GM12892 (cell line): ENCODE data around the gene SERTAD3. TPM values are rescaled to one million over a fixed set of nuclear protein-coding genes. Genes with fewer than 3 reads are reported as not detected.
"Not testable (repeated sequence)": the region's sequence is repeated elsewhere in the genome, so short reads cannot be mapped to it uniquely, and the experiment has no call there.

Source experiments
- DNase-seq: peaks from one replicate; pipeline ENCODE4 v3.0.0; 2011; ENCODE audit not compliant: insufficient read length
- FAIRE-seq: peaks from 2 replicates; lab custom pipeline; 2011; peaks lifted over from hg19 to GRCh38; lab: Jason Lieb, UNC
- POLR2A ChIP-seq: IDR thresholded peaks from 2 replicates; pipeline ENCODE4 v1.6.1; 2011; ENCODE audit warnings: low read depth, low read length, control low read depth
- POLR2AphosphoS5 ChIP-seq: IDR thresholded peaks from 2 replicates; pipeline ENCODE4 v1.6.1; 2011; ENCODE audit warnings: low read depth, low read length, control low read depth
- TAF1 ChIP-seq: IDR thresholded peaks from 2 replicates; pipeline ENCODE4 v1.6.1; 2011; ENCODE audit warnings: low read depth, mild to moderate bottlenecking, control low read depth, low read length, borderline replicate concordance
- polyA plus RNA-seq: library from polyadenylated mRNA; unstranded; fragments of >200 nt; gene quantifications from one replicate; pipeline ENCODE4 v1.2.1, GENCODE V29; 2012; ENCODE audit warnings: missing spikeins, inconsistent platforms; ENCODE audit not compliant: missing spikeins

Gene SERTAD3
- polyA plus RNA-seq: 13.0 TPM

GRCh38 chr19:40444000-40444824 lies at the start of gene SERTAD3:
SERTAD3 (minus strand) TSS chr19:40444335; CDS start chr19:40442080, 2,255 bp downstream.
- TF ChIP-seq POLR2AphosphoS5: peak; percentile 77
- 0 out of 2 replicates have a peak, but pooled peaks have one; percentile 30 for TF ChIP-seq TAF1
- TF ChIP-seq POLR2A: peak; percentile 89
- FAIRE-seq: peak; percentile 94
- peak; percentile 97 for DNase-seq

DNA sequence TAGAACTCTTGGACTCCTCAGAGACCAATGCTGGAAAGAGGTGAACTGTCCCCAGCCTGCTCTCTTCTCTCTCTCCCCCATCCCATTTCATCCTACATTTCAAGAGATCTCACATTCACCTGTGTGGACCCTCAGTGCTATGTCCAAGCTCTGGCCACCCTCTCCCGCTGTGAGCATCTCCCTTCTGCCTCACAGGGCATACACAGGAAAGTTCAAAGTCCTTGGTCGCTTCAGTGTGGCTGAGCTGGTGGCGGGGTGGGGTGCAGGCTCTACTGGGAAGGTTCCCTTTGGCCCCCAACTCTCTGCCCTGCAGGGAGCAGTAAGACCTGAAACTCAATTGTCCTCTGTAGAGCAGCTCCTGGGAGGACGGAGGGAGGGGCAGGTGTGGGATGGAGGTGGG lies 49.6 kb upstream of the SERTAD3 start:
- no peak for DNase-seq
- no peak for FAIRE-seq
- TF ChIP-seq POLR2AphosphoS5 (no peak), TAF1 (no peak), POLR2A (no peak)

DNA sequence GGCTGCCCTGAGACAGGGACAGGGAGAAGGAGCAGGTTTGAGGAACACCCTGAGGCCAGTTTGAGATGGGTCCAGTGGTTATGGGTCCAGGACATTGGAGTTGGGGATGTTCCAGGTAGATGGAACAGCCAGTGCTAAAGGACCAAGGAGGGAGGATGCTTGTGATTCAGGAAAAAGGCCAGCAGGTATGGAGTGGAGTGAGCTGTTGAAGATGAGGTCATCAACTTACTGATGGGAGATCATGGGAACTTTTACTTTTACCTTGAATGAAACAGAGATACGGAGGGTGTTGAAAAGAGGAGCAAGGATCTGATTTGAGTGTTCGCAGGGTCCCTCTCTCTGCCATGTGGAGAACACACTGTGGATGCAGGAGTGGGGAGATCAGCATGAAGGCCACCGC lies 48.1 kb upstream of the SERTAD3 start:
- TF ChIP-seq POLR2A (no peak), TAF1 (no peak), POLR2AphosphoS5 (no peak)
- FAIRE-seq (no peak), DNase-seq (no peak)

GRCh38 chr19:40489882-40490230 lies 45.7 kb upstream of the SERTAD3 start:
- FAIRE-seq (no peak), DNase-seq (no peak)
- no peak for TF ChIP-seq POLR2AphosphoS5
- no peak for TF ChIP-seq TAF1
- TF ChIP-seq POLR2A: no peak

- DNase-seq (no peak), FAIRE-seq (no peak)
- TF ChIP-seq POLR2A (no peak), TAF1 (no peak), POLR2AphosphoS5 (no peak)
These were observed 41.9 kb upstream of the SERTAD3 start for GRCh38 chr19:40486017-40486416.

DNA sequence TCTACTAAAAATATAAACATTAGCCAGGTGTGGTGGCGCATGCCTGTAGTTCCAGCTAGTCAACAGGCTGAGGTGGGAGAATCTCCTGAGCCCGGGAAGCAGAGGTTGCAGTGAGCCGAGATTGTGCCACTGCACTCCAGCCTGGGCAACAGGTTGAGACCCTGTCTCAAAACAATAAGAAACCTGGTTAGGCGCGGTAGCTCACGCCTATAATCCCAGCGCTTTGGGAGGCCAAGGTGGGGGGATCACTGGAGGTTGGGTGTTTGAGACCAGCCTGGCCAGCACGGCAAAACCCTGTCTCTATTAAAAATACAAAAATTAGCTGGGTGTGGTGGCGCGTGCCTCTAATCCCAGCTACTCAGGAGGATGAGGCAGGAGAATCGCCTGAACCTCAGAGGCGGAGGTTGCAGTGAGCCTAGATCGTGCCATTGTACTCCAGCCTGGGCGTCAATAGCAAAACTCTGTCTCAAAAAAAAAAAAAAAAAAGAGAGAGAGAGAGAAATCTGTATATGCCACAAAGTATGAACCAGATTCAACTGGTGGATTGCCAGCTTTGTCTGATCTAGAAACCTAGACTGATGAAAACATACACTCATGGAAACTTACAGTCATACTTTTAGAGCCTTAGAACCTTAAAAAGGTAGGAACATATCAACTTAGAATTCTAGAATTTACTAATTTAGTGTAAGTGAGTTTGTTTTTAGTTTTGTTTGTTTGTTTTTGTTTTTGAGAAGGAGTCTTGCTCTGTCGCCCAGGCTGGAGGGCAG lies 31.9 kb upstream of the SERTAD3 start:
- not testable (repeated sequence) for DNase-seq, FAIRE-seq

- FAIRE-seq (no peak), DNase-seq (no peak)
- TF ChIP-seq POLR2AphosphoS5: no peak
- no peak for TF ChIP-seq TAF1
- no peak for TF ChIP-seq POLR2A
These were observed 30.6 kb upstream of the SERTAD3 start for GRCh38 chr19:40474737-40475136.

DNA sequence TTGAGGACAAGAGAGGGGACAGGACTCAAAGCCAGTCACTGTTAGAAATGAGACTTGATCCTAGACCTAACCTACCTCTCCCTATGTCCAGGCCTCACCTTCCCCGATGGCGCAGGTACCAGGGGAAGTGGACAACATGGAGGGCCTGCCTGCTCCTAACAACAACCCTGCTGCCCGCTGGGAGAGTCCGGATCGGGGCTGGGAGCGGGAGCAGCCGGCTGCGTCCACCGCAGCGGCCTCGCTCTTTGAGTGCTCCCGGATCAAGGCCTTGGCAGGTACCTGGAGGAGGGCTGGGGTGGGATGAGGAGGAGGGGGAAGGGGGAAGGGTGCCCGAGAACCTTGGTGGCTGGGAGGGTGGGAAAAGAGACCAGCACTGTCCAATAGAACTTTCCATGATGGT lies 28.4 kb upstream of the SERTAD3 start:
- FAIRE-seq: no peak
- DNase-seq: no peak
- TF ChIP-seq TAF1 (no peak), POLR2AphosphoS5 (no peak), POLR2A (no peak)

GRCh38 chr19:40471111-40471510 lies 27.0 kb upstream of the SERTAD3 start:
- TF ChIP-seq TAF1 (no peak), POLR2AphosphoS5 (no peak), POLR2A (no peak)
- DNase-seq: no peak
- FAIRE-seq: no peak

DNA sequence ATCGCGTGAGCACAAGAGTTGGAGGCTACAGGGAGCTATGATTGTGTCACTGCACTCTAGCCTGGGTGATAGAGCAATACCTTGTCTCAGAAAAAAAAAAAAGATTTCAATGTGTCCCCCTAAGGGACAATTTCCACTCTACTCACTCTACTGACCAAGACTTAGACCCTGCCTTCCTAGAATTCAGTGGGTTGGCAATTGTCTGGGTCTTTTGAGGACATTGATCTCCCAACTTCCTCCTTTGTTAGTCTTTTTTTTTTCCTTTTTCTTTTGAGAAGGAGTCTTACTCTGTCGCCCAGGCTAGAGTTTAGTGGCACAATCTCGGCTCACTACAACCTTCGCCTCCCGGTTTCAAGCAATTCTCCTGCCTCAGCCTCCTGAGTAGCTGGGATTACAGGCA lies 24.9 kb upstream of the SERTAD3 start:
- TF ChIP-seq POLR2AphosphoS5: no peak
- no peak for TF ChIP-seq POLR2A
- no peak for TF ChIP-seq TAF1
- DNase-seq: no peak
- FAIRE-seq: no peak

- DNase-seq (no peak), FAIRE-seq (no peak)
- TF ChIP-seq POLR2AphosphoS5: no peak
- TF ChIP-seq TAF1: no peak
- no peak for TF ChIP-seq POLR2A
These were observed 23.0 kb upstream of the SERTAD3 start, which contains the start of gene SPTBN4 for GRCh38 chr19:40466985-40467734. SPTBN4 (plus strand) TSS chr19:40467001; CDS start chr19:40472622, 5,621 bp downstream.
